HG02981 (cell line): ENCODE results near the gene LLGL1.

Experiments
- ATAC-seq: cut with Tn5 transposase; IDR thresholded peaks from one replicate; pipeline ENCODE4 v1.9.1; 2021; ENCODE audit warnings: mild to moderate bottlenecking, moderate library complexity; ENCODE audit not compliant: unreplicated experiment

The LLGL1 gene

DNA sequence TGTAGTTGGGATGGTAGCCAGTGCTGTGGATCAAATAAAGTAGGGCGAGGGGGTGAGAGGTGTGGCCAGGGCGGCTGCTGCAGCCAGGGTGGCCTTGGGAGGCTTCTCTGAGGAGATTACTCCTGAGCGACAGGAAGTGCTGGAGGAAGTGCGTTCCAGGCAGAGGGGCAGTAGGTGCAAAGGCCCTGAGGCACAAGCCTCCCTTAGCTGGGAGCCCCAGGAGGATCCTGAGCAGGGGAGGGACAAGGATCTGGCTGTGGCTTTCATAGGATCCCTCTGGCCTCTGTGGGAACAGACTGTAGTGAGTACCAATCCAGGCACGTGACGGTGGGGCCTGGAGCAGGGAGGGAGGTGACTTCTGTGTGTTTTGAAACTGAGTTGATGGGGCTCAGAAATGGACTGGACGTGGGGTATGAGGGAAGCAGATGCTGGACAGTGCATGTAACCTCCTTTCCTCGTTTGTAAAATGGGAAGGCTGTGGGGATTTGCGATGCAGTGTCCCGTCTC is 2.8 kb downstream of the LLGL1 start:
- ATAC-seq: no peak

DNA sequence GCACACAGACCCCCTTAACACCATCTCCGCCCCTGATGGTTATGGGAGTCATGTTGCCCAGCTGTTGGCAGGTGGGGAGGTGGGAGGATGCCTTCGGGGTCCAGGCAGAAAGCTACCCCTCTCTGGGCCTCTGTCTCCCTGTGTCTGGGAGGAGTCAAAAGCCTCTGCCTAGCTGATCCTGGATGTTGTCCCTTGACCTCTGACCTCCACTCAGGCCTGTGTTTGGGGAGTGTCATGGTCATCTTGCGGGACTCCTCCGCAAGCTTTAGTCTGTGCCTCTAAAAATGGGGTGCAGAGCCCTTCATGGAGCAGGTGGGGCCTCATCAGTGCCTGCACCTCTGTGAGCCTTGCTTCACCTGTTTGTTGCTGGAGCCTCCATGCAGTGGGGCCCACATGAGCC is 3.8 kb downstream of the LLGL1 start:
- no peak for ATAC-seq

DNA sequence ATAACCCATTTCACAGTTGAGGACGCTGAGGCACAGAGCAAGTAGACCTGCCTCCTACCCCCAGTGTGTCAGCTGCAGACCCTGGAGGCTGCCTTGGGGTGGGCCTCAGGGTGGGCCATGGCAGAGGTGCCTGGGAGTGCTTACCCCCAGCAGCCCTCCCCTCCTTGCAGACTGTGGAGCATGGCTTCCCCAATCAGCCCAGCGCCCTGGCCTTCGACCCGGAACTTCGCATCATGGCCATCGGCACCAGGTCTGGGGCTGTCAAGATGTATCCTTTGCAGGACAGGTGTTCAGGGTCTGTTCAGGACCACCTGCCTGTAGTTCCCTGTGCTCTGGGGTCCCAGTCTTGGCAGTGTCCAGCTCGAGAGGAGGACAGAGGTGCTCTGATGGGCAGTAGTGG is 4.3 kb downstream of the LLGL1 start:
- ATAC-seq: no peak

DNA sequence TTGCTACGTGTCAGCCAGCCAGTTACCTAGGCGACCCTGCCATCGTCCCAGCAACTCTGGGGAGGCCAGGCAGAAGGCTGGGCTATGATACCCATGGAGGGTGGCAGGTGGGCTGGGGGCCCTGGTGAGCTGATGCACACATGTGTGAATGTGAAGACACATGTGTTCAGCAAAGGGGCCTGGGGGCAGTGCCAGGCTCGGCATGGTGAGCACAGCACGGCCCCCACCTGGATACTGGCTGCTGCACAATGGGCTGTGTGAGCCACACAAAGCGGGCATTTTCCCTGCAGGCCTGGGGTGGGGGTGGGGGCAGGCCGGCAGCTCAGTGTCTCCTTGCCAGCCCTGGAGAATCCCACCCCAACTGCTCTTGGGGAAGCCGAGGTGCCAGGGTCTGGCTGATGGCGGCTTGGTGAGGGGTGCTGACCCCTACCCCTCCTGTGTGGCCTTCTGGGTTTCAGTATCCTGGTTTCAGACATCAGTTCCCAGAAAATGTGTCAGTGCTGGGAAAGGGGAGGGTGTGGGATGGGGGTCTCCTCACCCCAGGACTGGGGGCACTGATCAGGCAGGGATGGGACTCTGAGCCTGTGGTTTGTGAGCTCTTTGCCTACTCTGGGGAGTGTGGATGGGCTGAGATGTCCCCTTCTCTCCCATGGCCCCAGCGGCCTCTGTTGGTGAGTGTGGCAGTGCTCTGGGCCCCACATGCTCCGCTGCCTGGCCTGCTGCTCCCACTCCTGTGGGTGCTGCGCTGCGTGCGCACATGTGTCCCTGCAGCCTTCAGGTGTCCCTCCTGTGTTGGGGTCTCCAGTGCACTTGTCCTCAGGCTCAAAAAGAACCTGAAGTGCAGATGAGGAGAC is 5.1 kb downstream of the LLGL1 start:
- no peak for ATAC-seq

DNA sequence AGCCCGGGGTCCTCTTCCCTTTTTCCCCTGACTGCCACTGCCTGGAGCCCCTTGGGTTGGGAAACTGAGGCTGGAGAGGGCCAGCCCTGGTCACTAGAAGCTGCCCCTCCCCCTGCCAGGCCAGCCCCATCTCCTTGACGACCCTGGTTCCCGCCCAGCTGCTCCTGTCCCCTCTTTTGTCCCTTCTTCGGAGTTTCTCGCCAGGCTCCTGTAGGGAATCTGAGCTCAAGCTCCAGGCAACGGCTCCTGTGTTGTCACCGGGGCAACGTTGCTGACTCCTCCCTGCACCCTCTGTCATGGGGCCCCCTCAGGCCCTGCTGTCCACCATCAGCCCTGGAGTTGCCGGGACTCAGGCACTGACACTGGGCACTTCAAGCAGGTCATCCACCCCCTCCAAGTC is 5.7 kb downstream of the LLGL1 start:
- ATAC-seq: no peak

DNA sequence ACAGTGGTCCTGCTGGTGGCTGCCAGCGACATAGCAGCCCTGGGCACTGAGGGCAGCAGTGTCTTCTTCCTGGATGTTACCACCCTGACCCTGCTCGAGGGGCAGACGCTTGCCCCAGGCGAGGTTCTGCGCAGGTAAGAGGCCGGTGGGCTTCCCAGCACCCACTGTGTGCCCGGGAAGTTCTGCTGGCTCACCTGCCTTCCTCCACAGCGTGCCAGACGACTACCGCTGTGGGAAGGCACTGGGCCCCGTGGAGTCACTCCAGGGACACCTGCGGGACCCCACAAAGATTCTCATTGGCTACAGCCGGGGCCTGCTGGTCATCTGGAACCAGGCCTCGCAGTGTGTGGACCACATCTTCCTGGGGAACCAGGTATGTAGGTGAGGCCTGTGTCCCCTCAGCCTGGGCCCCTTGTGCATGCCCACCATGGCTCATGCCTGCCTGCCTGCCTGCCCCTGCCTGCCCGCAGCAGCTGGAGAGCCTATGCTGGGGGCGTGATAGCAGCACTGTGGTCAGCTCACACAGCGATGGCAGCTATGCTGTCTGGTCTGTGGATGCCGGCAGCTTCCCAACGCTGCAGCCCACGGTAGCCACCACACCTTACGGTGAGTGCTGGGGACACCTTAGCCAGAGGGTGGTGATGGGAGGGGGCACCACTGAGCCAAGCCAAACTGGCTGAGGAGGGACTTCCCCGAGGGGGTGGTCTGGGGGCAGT is 8.5 kb downstream of the LLGL1 start:
- ATAC-seq: no peak

DNA sequence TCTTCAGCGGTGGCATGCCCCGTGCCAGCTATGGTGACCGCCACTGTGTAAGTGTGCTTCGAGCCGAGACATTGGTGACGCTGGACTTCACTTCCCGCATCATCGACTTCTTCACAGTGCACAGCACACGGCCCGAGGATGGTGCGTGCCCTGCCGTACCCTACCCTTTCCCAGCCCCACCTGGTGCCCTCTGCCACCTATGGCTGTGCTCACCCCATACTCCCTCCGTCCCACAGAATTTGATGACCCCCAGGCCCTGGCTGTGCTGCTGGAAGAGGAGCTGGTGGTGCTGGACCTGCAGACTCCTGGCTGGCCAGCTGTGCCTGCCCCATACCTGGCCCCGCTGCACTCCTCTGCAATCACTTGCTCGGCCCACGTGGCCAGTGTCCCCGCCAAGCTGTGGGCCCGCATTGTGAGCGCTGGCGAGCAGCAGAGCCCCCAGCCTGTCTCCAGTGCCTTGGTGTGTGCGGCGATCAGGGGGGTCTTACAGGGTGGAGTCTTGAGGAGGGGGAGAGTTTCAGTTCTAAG is 9.5 kb downstream of the LLGL1 start:
- ATAC-seq: no peak

DNA sequence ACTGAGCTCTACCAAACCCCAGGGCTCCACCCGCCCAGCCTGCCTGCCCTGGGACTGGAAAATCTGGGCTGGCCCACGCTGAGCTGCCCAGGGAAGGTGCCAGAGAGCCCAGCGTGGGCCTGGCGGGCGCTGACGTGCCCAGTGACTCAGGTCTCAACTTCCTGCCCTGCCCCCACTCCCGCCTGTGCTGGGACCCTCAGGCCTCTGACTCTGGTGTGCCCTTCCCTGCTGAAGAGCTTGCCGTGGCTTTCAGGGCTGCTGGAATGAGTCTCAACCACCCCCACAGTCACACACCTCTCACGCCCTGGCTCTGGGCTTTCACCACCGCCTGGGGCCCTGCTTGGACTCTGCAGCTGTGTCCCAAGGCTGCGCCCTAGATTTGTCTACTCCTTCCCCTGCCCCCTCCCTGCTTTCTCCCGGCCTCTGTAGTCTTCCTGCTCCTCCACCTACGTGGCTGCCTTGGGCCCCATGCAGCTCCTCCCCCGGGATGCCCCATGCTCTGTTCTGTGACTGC is 10.4 kb downstream of the LLGL1 start:
- no peak for ATAC-seq

DNA sequence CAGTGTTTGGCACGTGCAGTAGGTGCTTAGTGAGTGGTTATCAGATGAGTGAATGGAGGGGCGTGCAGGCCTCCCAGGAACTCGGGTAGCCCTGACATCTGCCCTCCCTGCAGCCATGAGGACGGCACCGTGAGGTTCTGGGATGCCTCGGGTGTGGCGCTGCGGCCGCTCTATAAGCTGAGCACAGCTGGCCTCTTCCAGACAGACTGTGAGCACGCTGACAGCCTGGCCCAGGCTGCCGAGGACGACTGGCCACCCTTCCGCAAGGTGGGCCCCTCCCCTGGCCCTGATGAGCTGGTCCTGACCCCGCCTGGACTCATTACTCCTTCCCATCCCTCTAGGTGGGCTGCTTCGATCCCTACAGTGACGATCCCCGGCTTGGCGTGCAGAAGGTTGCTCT is 11.1 kb downstream of the LLGL1 start:
- ATAC-seq: no peak

DNA sequence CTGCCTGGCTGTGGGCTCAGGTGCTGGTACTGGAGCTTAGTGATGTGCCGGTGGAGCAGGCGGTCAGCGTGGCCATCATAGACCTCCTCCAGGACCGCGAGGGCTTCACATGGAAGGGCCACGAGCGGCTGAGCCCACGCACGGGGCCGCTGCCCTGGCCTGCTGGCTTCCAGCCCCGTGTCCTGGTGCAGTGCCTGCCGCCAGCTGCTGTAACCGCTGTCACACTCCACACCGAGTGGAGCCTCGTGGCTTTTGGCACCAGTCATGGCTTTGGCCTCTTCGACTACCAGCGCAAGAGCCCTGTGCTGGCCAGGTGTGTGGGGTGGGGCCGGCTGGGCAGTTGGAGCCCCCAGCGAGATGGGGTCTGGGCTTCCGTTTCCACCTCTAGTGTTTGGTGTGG is 12.0 kb downstream of the LLGL1 start:
- no peak for ATAC-seq

DNA sequence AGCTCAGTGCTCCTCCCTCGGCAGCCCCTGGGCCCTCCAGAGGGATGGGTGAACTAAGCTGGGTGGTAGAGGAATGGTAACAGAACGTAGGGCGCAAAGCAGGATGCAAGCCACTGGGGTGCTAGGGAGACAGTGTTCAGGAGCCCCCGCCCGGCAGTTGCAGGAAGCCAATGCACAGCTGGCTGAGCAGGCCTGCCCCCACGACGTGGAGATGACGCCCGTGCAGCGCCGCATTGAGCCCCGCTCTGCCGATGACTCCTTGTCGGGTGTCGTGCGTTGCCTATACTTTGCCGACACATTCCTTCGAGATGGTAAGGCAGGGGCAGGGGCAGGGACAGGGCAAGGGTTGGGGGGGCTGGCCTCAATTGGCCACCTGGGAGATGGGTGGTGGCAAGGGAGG is 12.9 kb downstream of the LLGL1 start:
- ATAC-seq: no peak

DNA sequence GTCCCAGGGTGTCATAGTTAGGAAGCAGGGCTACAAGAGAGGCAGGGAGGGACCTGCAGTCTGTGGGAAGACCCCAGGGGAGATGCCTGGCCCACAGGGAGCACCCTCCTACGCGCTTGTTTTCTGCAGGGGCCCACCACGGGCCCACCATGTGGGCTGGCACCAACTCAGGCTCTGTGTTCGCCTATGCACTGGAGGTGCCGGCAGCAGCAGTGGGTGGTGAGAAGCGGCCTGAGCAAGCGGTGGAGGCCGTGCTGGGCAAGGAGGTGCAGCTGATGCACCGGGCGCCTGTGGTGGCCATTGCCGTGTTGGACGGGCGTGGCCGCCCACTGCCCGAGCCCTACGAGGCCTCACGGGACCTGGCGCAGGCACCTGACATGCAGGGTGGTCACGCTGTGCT is 15.0 kb downstream of the LLGL1 start:
- ATAC-seq: no peak

DNA sequence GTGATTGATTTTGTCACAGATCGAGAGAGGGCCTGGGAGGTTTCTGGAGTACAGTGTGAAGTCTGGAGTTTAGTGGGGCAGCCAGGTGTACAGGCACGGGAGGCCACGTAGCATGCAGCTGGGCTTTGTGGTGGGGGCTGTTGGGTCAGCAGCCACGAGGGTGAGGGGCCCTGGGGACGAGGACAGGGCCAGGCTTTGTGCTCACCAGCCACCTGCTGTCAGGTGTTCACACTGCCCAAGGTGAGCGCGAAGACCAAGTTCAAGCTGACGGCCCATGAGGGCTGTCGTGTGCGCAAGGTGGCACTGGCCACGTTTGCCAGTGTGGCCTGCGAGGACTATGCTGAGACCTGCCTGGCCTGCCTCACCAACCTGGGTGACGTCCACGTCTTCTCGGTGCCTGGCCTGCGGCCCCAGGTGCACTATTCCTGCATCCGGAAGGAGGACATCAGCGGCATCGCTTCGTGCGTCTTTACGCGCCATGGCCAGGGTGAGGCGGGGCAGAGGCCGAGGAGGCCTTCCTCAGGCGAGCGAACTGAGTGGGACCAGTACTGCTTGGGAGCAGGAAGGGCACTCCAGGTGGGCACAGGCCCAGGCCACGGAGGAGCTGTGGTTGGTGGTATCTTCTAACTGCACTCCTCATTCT is 15.9 kb downstream of the LLGL1 start:
- ATAC-seq: no peak

DNA sequence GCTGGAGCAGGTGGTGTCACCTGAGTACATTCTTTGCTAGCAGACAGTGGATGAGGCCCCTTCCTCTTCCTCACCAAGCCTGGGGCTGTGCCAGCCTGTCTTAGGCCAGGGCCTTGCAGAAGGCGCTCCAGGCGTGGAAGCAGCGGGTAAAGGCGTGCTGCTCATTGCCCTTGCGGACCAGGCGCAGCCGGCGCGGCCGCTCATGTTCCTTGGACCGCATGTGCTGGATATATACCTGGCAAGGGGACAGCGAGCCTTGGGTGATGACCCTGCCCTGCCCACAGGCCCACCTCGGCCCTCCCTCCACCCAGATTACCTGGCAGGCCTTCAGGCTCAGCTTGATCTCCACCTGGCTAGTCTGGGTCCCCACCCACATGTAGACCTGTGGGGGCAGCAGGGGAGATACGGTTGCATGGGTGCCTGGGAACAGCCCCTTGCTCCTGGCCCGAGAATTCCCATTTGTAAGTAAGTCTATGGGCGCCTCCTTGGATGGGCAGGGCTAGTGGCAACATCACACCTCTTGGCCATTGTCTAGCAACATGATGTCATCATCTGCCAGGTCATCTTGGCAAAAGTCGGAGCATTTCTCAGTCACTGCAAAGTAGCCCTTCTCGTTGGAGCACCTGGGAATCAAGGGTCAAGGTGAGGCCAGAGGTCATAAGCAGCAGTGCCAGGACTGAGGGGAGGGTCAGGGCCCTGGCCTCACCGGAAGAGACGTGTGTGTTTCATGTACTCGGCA is 19.8 kb downstream of the LLGL1 start:
- ATAC-seq: no peak

DNA sequence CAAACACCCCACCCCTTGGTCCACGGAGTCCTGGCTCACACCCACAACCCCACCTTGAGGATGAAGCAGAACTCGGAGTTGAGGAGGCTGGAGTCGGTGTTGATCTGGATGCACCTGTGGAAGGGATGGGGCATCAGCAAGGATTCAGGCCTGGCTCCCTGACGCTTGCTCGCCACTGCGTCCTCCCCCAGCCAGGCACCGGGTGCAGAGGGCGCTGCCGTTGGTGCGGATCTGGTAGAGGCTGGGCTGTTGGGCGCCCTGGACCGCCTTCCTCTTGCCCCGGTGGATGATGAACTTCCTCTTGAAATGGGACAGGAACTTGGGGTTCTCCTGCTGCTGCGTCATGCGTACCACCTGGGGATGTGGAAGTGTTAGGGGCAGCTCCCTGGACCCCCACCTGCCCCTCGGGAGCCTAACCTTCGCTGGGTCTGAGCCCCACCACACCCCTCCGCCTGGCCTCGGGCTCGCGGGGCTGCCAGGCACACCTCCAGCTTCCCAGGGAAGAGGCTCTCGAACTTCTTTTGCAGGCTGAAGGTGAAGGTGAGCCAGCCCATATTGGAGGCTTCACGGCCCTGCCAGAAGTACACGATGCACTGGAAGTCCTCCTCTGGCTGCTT is 20.8 kb downstream of the LLGL1 start:
- ATAC-seq: no peak

DNA sequence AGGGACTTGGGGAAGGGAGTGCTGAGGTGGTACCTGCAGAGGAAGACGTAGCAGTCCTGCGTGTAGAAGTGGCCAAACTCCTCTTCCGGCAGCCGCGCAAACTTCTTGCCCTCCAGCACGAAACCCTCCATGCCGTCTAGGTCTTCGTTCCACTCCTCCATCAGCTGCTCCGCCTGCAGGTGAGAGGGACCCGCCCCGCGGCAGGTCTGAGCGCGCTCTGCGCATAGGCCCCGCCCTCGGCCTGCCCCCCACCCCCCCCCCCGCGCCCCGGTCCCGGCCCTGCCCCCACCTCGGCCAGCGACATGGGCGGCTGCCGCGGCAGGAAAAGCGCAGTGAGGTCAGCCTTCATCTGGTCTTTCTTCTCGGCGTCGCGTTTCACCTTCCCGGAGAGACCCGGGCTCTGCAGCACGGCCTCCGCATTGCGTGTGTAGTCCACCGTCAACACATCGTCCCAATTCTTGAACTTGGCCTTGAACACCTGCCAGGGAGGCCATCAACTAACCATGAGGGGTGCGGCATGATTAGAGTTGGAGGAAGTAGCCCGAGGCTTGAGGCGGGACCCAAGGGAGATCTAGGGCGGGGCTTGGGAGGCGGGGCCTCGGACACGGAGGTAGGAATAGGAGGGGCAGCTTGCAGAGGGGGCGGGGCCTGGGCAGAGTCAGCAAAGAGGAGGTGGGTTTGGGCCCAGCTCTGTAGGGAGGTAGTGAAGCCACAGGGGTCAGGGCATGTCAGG is 21.6 kb downstream of the LLGL1 start:
- no peak for ATAC-seq

DNA sequence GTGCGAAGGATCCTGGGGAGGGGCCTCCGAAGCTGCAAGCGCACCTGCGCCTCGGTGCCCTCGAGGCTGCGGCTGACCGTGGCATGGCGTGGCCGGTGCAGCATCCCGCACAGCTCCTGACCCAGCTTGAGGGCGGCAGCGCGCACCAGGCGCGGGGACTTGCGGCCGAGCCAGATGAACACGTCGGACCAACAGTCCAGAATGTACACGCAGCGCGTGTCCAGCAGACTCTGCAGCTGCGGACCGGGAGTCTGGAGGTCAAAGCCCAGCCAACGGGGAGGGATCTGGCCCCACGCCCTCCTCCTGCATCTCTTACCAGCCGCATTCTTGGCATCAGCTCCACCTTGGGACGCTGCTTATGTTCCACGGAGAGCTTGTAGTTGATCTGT is 22.2 kb downstream of the LLGL1 start:
- no peak for ATAC-seq

DNA sequence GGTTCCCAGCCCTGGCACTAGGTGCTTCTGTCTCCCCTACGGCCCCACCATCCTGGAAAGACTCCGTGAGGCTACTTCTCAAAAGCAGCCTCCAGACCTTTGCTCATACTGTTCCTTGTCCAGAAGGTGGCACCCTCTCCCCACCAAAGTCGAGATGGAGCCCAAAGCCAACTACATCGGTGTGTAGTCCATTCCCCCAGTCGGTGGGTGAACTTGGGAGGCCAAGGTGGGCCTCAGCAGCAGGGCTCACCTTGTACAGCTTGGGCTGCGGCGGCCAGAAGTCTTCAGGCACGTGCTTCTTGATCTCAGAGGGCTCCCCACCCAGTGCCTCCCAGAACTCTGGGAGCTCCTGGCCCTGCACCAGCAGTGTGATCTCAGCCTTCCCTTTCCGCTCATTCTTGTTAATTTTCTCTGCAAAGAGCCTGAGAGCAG is 22.9 kb downstream of the LLGL1 start:
- no peak for ATAC-seq

DNA sequence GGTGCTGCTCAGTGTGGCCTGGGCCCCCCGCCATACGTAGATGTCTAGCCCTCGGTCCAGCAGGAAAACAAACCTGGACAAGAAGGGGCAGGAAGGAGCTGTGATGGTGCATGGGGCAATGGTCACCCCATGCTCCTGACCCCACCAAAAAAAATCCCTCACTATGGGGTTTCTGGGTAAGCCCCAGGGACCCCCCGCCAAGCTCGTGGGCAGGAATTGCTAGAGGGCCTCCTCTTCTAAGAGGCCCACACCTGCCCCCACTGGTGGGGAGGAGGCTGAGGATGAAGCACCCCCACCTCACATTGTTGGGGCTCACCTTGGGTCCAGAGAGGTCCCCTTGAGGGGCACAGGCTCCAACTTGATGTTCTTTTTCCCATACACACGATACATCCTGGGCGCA is 23.4 kb downstream of the LLGL1 start:
- ATAC-seq: no peak

DNA sequence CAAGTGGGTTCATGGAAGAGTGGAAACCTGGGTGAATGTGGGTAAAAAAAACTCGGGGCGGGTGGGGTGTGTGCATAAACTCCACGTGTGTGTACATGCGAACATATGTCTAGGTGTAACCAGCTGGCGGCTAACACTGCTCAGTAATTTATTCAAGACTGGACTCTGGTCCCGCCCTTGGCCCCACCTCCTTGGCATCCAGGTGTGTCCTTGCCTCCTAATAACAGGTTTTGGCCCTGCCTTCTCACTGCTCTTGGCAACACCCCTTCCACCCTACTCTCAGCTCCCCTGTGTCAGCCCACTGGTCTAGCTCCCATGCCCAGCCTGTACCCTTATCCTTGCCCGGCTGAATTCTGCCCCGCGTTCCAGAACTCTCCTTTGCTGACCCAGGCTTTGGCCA is 24.8 kb downstream of the LLGL1 start:
- no peak for ATAC-seq
